Breast epithelium (tissue), 3 donors: ENCODE measurements around the gene ZNF438.

ENCODE experiments used
- CTCF ChIP-seq, 3 donors: fragments of 450-650 bp; IDR thresholded peaks; one replicate each; pipeline ENCODE4 v1.5.1; 2016 to 2017; ENCODE audit warnings: antibody characterized with exemption in 3 of 3, mild to moderate bottlenecking in 3 of 3, moderate library complexity in 3 of 3
- POLR2A ChIP-seq: fragments of 450-650 bp; IDR thresholded peaks from one replicate; pipeline ENCODE4 v1.6.1; 2016; ENCODE audit warnings: antibody characterized with exemption, mild to moderate bottlenecking, moderate library complexity
- POLR2AphosphoS5 ChIP-seq, 3 donors: sonication (generic); formaldehyde crosslinking; IDR thresholded peaks; one replicate each; pipeline ENCODE4 v1.6.1; 2017; ENCODE audit warnings: antibody characterized with exemption in 3 of 3

- TF ChIP-seq POLR2A = no peak
- TF ChIP-seq CTCF (IDR thresholded peaks at IDR 0.05) = no peak
- TF ChIP-seq POLR2AphosphoS5 (IDR thresholded peaks at IDR 0.05) = no peak
These were observed 113.0 kb downstream of the ZNF438 start for GRCh38 chr10:30918651-30919050.
